GM12801 (cell line): ENCODE measurements around the gene PMIS2.

Experiments
- TF ChIP-seq, protein P1 (sequence below): IDR thresholded peaks from one replicate; pipeline ENCODE4 v1.5.1; 2011; ENCODE audit warnings: control low read depth; ENCODE audit not compliant: insufficient read length; ENCODE audit errors: extremely low read depth

Gene PMIS2

DNA sequence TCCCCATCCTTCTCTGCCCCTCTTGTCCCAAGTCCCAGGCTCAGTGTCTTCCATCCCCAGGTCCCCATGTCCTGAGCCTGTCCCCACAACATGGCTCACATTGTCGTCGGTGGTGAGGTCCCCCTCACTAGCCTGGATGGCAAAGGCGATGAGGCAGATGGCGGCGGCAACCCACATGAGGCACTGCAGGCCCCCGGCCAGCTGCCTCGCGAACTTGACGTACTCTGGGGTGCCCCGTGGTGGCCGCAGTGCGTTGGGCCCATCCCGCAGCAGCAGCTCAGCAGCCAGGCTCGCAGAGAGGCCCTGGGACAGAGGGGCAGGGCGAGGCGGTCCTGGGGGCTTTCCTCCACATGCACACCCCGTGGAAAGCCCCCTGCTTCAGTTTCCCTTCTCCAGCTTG, 23.6 kb upstream of the PMIS2 start:
- TF ChIP-seq, protein P1, sequence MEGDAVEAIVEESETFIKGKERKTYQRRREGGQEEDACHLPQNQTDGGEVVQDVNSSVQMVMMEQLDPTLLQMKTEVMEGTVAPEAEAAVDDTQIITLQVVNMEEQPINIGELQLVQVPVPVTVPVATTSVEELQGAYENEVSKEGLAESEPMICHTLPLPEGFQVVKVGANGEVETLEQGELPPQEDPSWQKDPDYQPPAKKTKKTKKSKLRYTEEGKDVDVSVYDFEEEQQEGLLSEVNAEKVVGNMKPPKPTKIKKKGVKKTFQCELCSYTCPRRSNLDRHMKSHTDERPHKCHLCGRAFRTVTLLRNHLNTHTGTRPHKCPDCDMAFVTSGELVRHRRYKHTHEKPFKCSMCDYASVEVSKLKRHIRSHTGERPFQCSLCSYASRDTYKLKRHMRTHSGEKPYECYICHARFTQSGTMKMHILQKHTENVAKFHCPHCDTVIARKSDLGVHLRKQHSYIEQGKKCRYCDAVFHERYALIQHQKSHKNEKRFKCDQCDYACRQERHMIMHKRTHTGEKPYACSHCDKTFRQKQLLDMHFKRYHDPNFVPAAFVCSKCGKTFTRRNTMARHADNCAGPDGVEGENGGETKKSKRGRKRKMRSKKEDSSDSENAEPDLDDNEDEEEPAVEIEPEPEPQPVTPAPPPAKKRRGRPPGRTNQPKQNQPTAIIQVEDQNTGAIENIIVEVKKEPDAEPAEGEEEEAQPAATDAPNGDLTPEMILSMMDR: no peak

DNA sequence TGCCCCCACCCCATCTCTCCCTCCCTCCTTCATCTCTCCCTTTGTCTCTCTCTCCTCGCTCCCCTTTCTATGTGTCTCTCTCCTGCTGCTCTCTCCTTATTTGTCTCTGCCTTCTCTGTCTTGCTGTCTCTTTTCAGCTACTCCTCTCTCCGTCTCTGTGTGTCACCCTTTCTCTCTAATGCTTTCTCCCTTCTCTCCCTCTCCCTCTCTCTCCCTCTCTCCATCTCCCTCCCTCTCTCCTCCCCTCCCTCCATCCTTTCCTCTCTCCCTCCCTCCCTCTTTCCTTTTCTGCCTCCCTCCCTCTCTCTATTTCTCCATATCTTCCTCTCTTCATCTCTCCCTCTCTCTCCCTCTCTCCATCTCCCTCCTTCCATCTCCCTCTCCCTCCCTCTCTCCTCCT, 23.2 kb upstream of the PMIS2 start:
- TF ChIP-seq, protein P1: no peak

DNA sequence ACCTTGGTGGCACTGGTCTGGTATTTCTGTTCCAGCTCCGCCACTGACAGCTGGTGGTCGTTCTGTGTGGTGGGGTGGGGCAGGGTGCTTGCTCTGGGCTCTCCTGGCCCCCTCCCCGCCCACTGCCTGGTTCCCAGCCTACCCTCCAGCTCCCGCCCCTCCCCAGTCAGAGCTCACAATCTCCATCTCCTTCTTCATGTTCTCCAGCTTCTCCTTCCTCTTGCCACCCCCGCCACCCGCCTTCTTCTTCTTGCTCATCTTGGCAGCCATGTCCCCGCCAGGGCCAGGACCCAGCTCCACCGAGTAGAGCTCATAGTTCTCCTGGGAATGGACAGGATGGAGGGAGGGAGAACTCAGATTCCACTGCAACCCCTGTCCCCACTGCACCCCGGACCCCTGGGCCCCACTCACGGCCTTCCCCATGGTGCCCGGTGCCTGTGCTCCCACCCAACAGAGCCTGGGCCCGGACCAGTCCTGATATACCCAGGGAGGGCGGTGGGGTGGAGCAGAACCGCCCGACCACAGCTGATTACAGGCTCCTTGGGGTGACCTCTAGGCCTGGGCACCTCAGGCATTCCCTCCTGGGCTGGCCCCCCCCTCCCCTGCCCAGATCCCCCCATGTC, 22.7 kb upstream of the PMIS2 start, which contains the start of gene ATP4A:
Gene ATP4A (minus strand): TSS at position 452 of the 623 bp plus-strand sequence. CDS start 29 bp downstream, at position 423.
- TF ChIP-seq, protein P1: no peak

DNA sequence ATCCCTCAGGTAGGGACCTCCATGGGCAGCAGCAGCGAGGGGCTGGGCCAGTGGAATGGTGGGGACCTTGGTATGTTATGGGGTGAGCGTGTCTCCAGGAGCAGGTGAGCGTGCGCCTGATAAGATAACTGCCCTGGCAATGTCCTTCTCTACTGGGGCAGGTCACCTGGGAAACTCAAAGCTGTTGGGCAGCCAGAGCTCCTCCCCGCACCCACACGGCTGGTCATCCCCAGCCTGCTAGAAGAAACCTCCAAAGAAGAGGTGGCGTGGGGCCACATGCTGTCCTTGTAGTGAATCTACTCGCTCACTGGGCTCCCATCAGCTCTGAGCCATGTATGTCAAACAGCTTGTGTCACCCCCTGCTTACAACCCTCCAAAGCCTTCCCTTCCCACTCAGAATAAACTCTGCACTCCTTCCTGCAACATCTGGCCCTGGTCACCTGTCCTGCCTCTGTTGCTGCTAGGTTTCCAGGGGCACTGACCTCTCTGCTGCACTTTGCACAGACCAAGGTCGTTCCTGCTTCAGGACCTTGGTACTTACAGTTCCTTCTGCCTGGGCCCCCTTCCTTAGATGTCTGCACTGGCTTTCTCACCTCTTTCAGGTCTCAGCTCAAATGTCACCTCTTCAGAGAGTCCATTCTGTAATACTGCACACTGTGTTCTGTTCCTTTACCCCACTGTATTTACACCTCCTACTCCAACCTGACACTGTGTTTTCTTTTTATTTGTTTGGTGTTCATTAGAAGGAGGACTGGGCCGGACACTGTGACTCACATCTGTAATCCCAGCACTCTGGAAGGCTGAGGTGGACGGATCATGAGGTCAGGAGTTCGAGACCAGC, 20.7 kb upstream of the PMIS2 start:
- TF ChIP-seq, protein P1: no peak

DNA sequence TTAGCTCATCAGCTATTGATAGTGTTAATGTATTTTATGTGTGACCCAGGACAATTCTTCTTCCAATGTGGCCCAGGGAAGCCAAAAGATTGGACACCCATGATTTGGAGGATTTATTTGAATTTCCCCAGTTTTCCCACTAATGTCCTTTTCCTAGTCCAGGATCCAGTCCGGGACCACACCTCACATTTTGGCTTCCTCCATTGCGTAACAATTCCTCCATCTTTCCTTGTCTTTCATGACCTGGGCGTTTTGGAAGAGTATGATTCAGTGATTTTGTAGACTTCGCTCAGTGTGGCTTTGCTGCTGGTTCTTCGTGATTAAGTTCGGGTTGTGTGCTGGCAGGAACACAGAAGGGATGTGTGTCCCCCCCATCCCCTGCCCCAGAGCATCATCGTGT, 19.2 kb upstream of the PMIS2 start:
- TF ChIP-seq, protein P1: no peak

DNA sequence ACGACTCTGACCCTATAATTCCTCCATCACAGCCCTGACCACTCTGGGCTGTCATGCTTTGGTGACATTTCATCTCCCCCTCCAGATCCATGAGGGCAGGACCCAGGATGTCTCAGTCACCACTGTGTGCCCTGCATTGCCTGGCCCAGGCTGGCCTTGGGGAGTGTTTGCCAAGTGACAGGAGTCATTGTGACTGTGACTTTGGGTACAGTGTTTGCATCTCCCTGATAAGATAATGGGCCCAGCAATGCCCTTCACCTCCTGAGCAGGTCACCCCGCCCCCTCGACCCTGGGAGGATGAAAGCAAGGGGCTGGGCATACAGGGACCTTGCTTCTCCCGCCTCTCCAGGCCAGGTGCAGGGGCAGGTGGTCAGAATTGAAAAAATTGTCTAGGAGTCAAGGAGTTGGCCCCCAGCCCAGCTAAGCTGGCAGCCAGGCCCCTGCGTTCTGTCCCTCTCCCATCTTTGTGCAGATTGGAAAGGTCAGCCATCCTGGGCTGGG, 16.6 kb upstream of the PMIS2 start:
- TF ChIP-seq, protein P1: no peak

DNA sequence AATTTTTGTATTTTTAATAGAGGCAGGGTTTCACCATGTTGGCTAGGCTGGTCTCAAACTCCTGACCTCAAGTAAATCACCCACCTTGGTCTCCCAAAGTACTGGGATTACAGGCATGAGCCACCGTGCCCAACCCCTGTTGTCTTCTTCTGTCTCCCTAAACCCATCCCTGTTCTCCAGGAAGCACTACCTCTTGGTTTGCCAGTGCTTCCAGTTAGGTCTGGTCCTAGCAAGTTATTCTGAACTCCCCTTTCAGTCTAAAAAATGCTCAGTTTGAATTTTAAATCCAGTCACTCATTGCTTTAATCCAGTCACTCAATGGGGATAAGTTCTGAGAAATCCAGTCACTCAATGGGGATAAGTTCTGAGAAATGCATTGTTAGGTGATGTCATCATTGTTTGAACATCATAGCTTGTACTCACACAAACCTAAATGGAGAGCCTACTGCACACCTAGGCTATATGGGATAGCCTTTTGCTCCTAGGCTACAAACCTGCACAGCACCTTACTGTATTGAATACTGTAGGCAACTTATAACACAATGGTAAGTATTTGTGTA, 14.5 kb upstream of the PMIS2 start:
- TF ChIP-seq, protein P1: no peak
